ENCODE measurements around the gene KCNAB1. TPM values are rescaled to one million over a fixed set of nuclear protein-coding genes. Genes with fewer than 3 reads are reported as not detected.

KCNAB1 gene
- total and polyA plus RNA-seq, 2 donors (not counting 3 experiments of a cell fraction or from before 2014, with no cell fraction given), result 0.21 TPM; not detected in 1

GRCh38 chr3:156330415-156330814 is 210.0 kb downstream of the KCNAB1 start:
- Histone ChIP-seq H3K27me3 (ENCODE audit: control insufficient read depth in 2 of 2, insufficient read depth in 2 of 2, low read length in 2 of 2) (no peaks in the 10 kb centered on the region), H3K9me3 (replicated peaks; ENCODE audit: control insufficient read depth, insufficient read depth, low read length) (no peaks in the 10 kb centered on the region), H3K4me3 (replicated peaks in 1 of 3; ENCODE audit: insufficient read depth in 1 of 3, low read depth in 1 of 3, low read length in 3 of 3) (no peak overlapping the region), H3K27ac (ENCODE audit: insufficient read depth, low read depth, low read length) (no peak overlapping the region), H3K36me3 (ENCODE audit: control insufficient read depth in 2 of 2, extremely low read depth in 1 of 2, insufficient read depth in 2 of 2, low read length in 2 of 2) (no peaks in the 10 kb centered on the region), H3K4me1 (ENCODE audit: control insufficient read depth, extremely low read depth, insufficient read depth, low read length) (no peaks in the 10 kb centered on the region), H3K9ac (replicated peaks; ENCODE audit: extremely low read depth, insufficient read depth, low read length) (no peak overlapping the region), H3K9me1 (replicated peaks; ENCODE audit: control insufficient read depth, extremely low read depth, insufficient read depth, low read length) (no peaks in the 10 kb centered on the region), H2AFZ (ENCODE audit: low read depth, low read length) (no peak overlapping the region), H3K4me2 (ENCODE audit: insufficient read depth, low read length) (no peak overlapping the region), H3K79me2 (ENCODE audit: control insufficient read depth, insufficient read depth, low read length) (no peaks in the 10 kb centered on the region), H4K20me1 (replicated peaks; ENCODE audit: control insufficient read depth, extremely low read depth, insufficient read depth, low read length) (no peaks in the 10 kb centered on the region)
- no peak for FAIRE-seq
- no peak for DNase-seq (ENCODE audit: low read depth, low spot score)
- ChIA-PET CTCF (interaction anchor here (1.2 kb wide), 1 partner anchor 156 kb away, joined by 4 read pairs; no protein-coding TSS in a partner anchor), POLR2A (no interaction called here)
- TF ChIP-seq EZH2 (IDR thresholded peaks at IDR 0.05; ENCODE audit: borderline replicate concordance, low read depth, low read length, severe bottlenecking) (no peak), GATA2 (IDR thresholded peaks at IDR 0.05; ENCODE audit: insufficient read depth, insufficient read length, low read depth, low read length) (no peak), CTCF (IDR thresholded peaks at IDR 0.05; ENCODE audit: extremely low read depth in 1 of 2, insufficient read depth in 1 of 2, low read depth in 1 of 2, low read length in 2 of 2) (no peak), MAX (IDR thresholded peaks at IDR 0.05; ENCODE audit: insufficient read depth, insufficient read length) (no peak), MYC (IDR thresholded peaks at IDR 0.05; ENCODE audit: low read depth, low read length) (no peak), JUN (IDR thresholded peaks at IDR 0.05; ENCODE audit: borderline replicate concordance, insufficient read depth, insufficient read length, low read depth) (no peak), POLR2AphosphoS5 (IDR thresholded peaks at IDR 0.05; ENCODE audit: insufficient read depth, low read depth, low read length) (no peak)
- no TSS peak for BruUV-seq (replicated peaks)
- intact Hi-C loops (cut with micrococcal nuclease) (no loop called here), dilution Hi-C loops (cut with MboI; ENCODE audit: extremely low pct_ligation_motif_present, low sequenced_read_pairs) (no loop called here)

Measured in endothelial cell of umbilical vein (primary cell).